ENCODE measurements around the gene VPS13D.

VPS13D gene

DNA sequence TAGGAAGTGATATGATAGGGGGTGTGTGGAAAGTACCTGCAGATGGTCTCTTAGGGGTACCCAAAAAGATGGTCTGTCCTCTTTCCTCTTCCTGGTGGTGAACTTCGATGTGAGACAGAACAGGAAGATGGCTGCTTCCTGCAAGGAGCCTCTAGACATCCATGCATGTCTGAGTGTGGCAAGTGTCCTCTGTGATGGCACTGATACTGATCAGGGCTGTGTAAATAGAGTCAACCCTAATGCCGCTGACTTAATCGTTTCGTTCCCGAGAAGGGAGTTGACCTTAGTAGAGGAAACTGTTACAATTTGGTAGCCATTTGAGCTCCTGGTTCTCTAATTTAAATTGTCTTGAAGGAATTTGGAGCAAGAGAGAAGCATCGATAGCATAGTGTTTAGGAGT is 168.6 kb downstream of the VPS13D start:
- no peak for TF ChIP-seq EZH2 (optimal IDR thresholded peaks at IDR 0.05; ENCODE audit: low read depth, low read length)
- no peak for TF ChIP-seq EZH2phosphoT487 (IDR thresholded peaks at IDR 0.05; ENCODE audit: low read length)
- TF ChIP-seq CTCF (IDR thresholded peaks at IDR 0.05; ENCODE audit: low read length), result no peak
- no peaks in the 10 kb centered on the region for H3F3A ChIP-seq (ENCODE audit: insufficient read depth, low read length)
- H3K79me2 ChIP-seq (ENCODE audit: low read length), result no peaks in the 10 kb centered on the region
- no peaks in the 10 kb centered on the region for H3K27me3 ChIP-seq (replicated peaks; ENCODE audit: insufficient read depth, low read length)
- no peaks in the 10 kb centered on the region for H3K9me2 ChIP-seq (replicated peaks; ENCODE audit: insufficient read depth, low read length)
- H4K20me1 ChIP-seq (ENCODE audit: insufficient read depth, low read length), result no peaks in the 10 kb centered on the region
- H2AFZ ChIP-seq (ENCODE audit: low read length), result no peak overlapping the region
- H3K4me1 ChIP-seq (ENCODE audit: low read length), result no peaks in the 10 kb centered on the region
- no peak overlapping the region for H3K9ac ChIP-seq (ENCODE audit: low read length)
- no peaks in the 10 kb centered on the region for H3K9me3 ChIP-seq (replicated peaks; ENCODE audit: insufficient read depth, low read length)
- no peaks in the 10 kb centered on the region for H3K36me3 ChIP-seq (replicated peaks; ENCODE audit: insufficient read depth, low read length)
- no peak overlapping the region for H3K27ac ChIP-seq (ENCODE audit: low read length)
- no peak overlapping the region for H3K4me2 ChIP-seq (ENCODE audit: low read depth, low read length)
- DNase-seq, result no peak
- H3K4me3 ChIP-seq (ENCODE audit: low read length), result no peak overlapping the region

GRCh38 chr1:12400027-12400693 is 170.3 kb downstream of the VPS13D start:
- H3K27ac ChIP-seq (ENCODE audit: low read length), result no peak overlapping the region
- DNase-seq, result no peak
- no peaks in the 10 kb centered on the region for H3F3A ChIP-seq (ENCODE audit: insufficient read depth, low read length)
- H3K4me2 ChIP-seq (ENCODE audit: low read depth, low read length), result no peak overlapping the region
- no peaks in the 10 kb centered on the region for H3K9me3 ChIP-seq (replicated peaks; ENCODE audit: insufficient read depth, low read length)
- no peak for TF ChIP-seq EZH2phosphoT487 (IDR thresholded peaks at IDR 0.05; ENCODE audit: low read length)
- no peak for TF ChIP-seq CTCF (IDR thresholded peaks at IDR 0.05; ENCODE audit: low read length)
- TF ChIP-seq EZH2 (optimal IDR thresholded peaks at IDR 0.05; ENCODE audit: low read depth, low read length), result no peak
- no peak overlapping the region for H3K4me3 ChIP-seq (ENCODE audit: low read length)
- H3K79me2 ChIP-seq (ENCODE audit: low read length), result no peaks in the 10 kb centered on the region
- no peaks in the 10 kb centered on the region for H3K4me1 ChIP-seq (ENCODE audit: low read length)
- no peaks in the 10 kb centered on the region for H4K20me1 ChIP-seq (ENCODE audit: insufficient read depth, low read length)
- H3K9me2 ChIP-seq (replicated peaks; ENCODE audit: insufficient read depth, low read length), result no peaks in the 10 kb centered on the region
- H3K9ac ChIP-seq (ENCODE audit: low read length), result no peak overlapping the region
- no peaks in the 10 kb centered on the region for H3K27me3 ChIP-seq (replicated peaks; ENCODE audit: insufficient read depth, low read length)
- H3K36me3 ChIP-seq (replicated peaks; ENCODE audit: insufficient read depth, low read length), result no peaks in the 10 kb centered on the region
- H2AFZ ChIP-seq (ENCODE audit: low read length), result no peak overlapping the region

- no peaks in the 10 kb centered on the region for H3K36me3 ChIP-seq (replicated peaks; ENCODE audit: insufficient read depth, low read length)
These were observed 172.4 kb downstream of the VPS13D start for GRCh38 chr1:12402159-12402673.

GRCh38 chr1:12402842-12403241 is 173.0 kb downstream of the VPS13D start:
- no peaks in the 10 kb centered on the region for H3K27me3 ChIP-seq (replicated peaks; ENCODE audit: insufficient read depth, low read length)
- TF ChIP-seq EZH2 (optimal IDR thresholded peaks at IDR 0.05; ENCODE audit: low read depth, low read length) (no peak), EZH2phosphoT487 (IDR thresholded peaks at IDR 0.05; ENCODE audit: low read length) (no peak), CTCF (IDR thresholded peaks at IDR 0.05; ENCODE audit: low read length) (no peak)
- no peaks in the 10 kb centered on the region for H3K9me3 ChIP-seq (replicated peaks; ENCODE audit: insufficient read depth, low read length)

More at GRCh38 chr1:12402159-12402673, 172.4 kb downstream of the VPS13D start:
- H3K4me3 ChIP-seq (ENCODE audit: low read length), result no peak overlapping the region
- no peaks in the 10 kb centered on the region for H3K27me3 ChIP-seq (replicated peaks; ENCODE audit: insufficient read depth, low read length)
- no peaks in the 10 kb centered on the region for H3K4me1 ChIP-seq (ENCODE audit: low read length)
- H3K4me2 ChIP-seq (ENCODE audit: low read depth, low read length), result no peak overlapping the region
- no peak for DNase-seq
- no peak for TF ChIP-seq EZH2phosphoT487 (IDR thresholded peaks at IDR 0.05; ENCODE audit: low read length)
- H3K27ac ChIP-seq (ENCODE audit: low read length), result no peak overlapping the region
- H4K20me1 ChIP-seq (ENCODE audit: insufficient read depth, low read length), result no peaks in the 10 kb centered on the region
- H3K9me2 ChIP-seq (replicated peaks; ENCODE audit: insufficient read depth, low read length), result no peaks in the 10 kb centered on the region
- no peaks in the 10 kb centered on the region for H3K9me3 ChIP-seq (replicated peaks; ENCODE audit: insufficient read depth, low read length)
- H3K9ac ChIP-seq (ENCODE audit: low read length), result no peak overlapping the region
- H2AFZ ChIP-seq (ENCODE audit: low read length), result no peak overlapping the region
- H3F3A ChIP-seq (ENCODE audit: insufficient read depth, low read length), result no peaks in the 10 kb centered on the region
- H3K79me2 ChIP-seq (ENCODE audit: low read length), result no peaks in the 10 kb centered on the region

More at GRCh38 chr1:12402842-12403241, 173.0 kb downstream of the VPS13D start:
- H2AFZ ChIP-seq (ENCODE audit: low read length), result no peak overlapping the region
- DNase-seq, result no peak
- no peak overlapping the region for H3K4me2 ChIP-seq (ENCODE audit: low read depth, low read length)
- H3K9ac ChIP-seq (ENCODE audit: low read length), result no peak overlapping the region
- no peaks in the 10 kb centered on the region for H3K4me1 ChIP-seq (ENCODE audit: low read length)
- H3K4me3 ChIP-seq (ENCODE audit: low read length), result no peak overlapping the region
- H4K20me1 ChIP-seq (ENCODE audit: insufficient read depth, low read length), result no peaks in the 10 kb centered on the region
- no peaks in the 10 kb centered on the region for H3K9me2 ChIP-seq (replicated peaks; ENCODE audit: insufficient read depth, low read length)
- no peak overlapping the region for H3K27ac ChIP-seq (ENCODE audit: low read length)
- H3K79me2 ChIP-seq (ENCODE audit: low read length), result no peaks in the 10 kb centered on the region
- H3K36me3 ChIP-seq (replicated peaks; ENCODE audit: insufficient read depth, low read length), result no peaks in the 10 kb centered on the region
- no peaks in the 10 kb centered on the region for H3F3A ChIP-seq (ENCODE audit: insufficient read depth, low read length)
